OCI-LY3 (cell line): ENCODE results near the gene IL13RA2.

Experiments used
- CTCF ChIP-seq: fragments of 200-600, 300-600 bp; sonication (generic); IDR thresholded peaks from 2 replicates; pipeline ENCODE4 v1.5.1; 2014; ENCODE audit warnings: antibody characterized with exemption, low read length, low read depth
- EZH2phosphoT487 ChIP-seq: fragments of 200-600 bp; shearing (Covaris generic); IDR thresholded peaks from 2 replicates; pipeline ENCODE4 v1.6.1; 2018; ENCODE audit warnings: antibody characterized with exemption, mixed run types, low read depth

- TF ChIP-seq CTCF (no peak), EZH2phosphoT487 (no peak)
These were observed 18.6 kb upstream of the IL13RA2 start for GRCh38 chrX:115036029-115036428.
